Astrocyte (in vitro differentiated cells and primary cell): ENCODE results near the gene ZDHHC16. TPM values are rescaled to one million over a fixed set of nuclear protein-coding genes. Genes with fewer than 3 reads are reported as not detected.

Experiments
- DNase-seq: peaks from one replicate; pipeline ENCODE4 v3.0.0-alpha.2; 2010; ENCODE audit warnings: low read depth
- FAIRE-seq: peaks from 2 replicates; lab custom pipeline; 2011; peaks lifted over from hg19 to GRCh38; lab: Jason Lieb, UNC
- H2AFZ ChIP-seq: 2 replicates; pipeline ENCODE4 v1.6.0; 2012; ENCODE audit warnings: low read depth, low read length, inconsistent platforms
- H3K27ac ChIP-seq: 2 replicates; pipeline ENCODE4 v1.5.1; 2011; ENCODE audit warnings: low read depth, low read length, inconsistent platforms
- H3K27me3 ChIP-seq: 2 replicates; pipeline ENCODE4 v1.6.0; 2011; ENCODE audit warnings: low read length, inconsistent platforms; ENCODE audit not compliant: insufficient read depth
- H3K36me3 ChIP-seq: 2 replicates; pipeline ENCODE4 v1.5.1; 2011; ENCODE audit warnings: low read length, inconsistent platforms; ENCODE audit not compliant: insufficient read depth
- H3K4me1 ChIP-seq: 2 replicates; pipeline ENCODE4 v1.5.1; 2011; ENCODE audit warnings: low read length, inconsistent platforms; ENCODE audit not compliant: insufficient read depth
- H3K4me2 ChIP-seq: 2 replicates; pipeline ENCODE4 v1.6.0; 2012; ENCODE audit warnings: low read length, inconsistent platforms
- H3K4me3 ChIP-seq: 2 replicates; pipeline ENCODE4 v1.5.1; 2011; ENCODE audit warnings: low read depth, mild to moderate bottlenecking, low read length, inconsistent platforms; ENCODE audit not compliant: insufficient read depth
- H3K79me2 ChIP-seq: 2 replicates; pipeline ENCODE4 v1.6.0; 2012; ENCODE audit warnings: mild to moderate bottlenecking, low read length, inconsistent platforms; ENCODE audit not compliant: insufficient read depth
- H3K9ac ChIP-seq: 2 replicates; pipeline ENCODE4 v1.6.0; 2012; ENCODE audit warnings: mild to moderate bottlenecking, low read length, inconsistent platforms
- H3K9me3 ChIP-seq: 2 replicates; pipeline ENCODE4 v1.5.1; 2012; ENCODE audit warnings: low read depth, mild to moderate bottlenecking, low read length, inconsistent platforms; ENCODE audit not compliant: insufficient read depth
- H4K20me1 ChIP-seq: 2 replicates; pipeline ENCODE4 v1.6.0; 2012; ENCODE audit warnings: low read length, inconsistent platforms; ENCODE audit not compliant: insufficient read depth
- H3K27ac Mint-ChIP-seq: one replicate; pipeline ENCODE4 v1.8.0; 2021; ENCODE audit warnings: mild to moderate bottlenecking, mixed read lengths; ENCODE audit not compliant: unreplicated experiment
- H3K27me3 Mint-ChIP-seq: one replicate; pipeline ENCODE4 v1.8.0; 2021; ENCODE audit warnings: low read depth, mixed read lengths; ENCODE audit not compliant: unreplicated experiment
- H3K36me3 Mint-ChIP-seq: one replicate; pipeline ENCODE4 v1.8.0; 2021; ENCODE audit warnings: low read depth, mixed read lengths; ENCODE audit not compliant: unreplicated experiment
- H3K4me1 Mint-ChIP-seq: one replicate; pipeline ENCODE4 v1.8.0; 2021; ENCODE audit warnings: low read depth, mixed read lengths; ENCODE audit not compliant: unreplicated experiment
- H3K4me3 Mint-ChIP-seq: one replicate; pipeline ENCODE4 v1.8.0; 2021; ENCODE audit warnings: mild to moderate bottlenecking, moderate library complexity, mixed read lengths; ENCODE audit not compliant: unreplicated experiment
- H3K9me3 Mint-ChIP-seq: one replicate; pipeline ENCODE4 v1.8.0; 2021; ENCODE audit warnings: mild to moderate bottlenecking, mixed read lengths; ENCODE audit not compliant: unreplicated experiment
- EZH2 ChIP-seq: IDR thresholded peaks from 2 replicates; pipeline ENCODE4 v1.6.1; 2012; ENCODE audit warnings: mild to moderate bottlenecking, low read length, inconsistent platforms; ENCODE audit not compliant: insufficient read depth
- total RNA-seq: library from RNA; stranded (reverse); gene quantifications from 2 replicates; pipeline ENCODE4 v1.2.1, GENCODE V29; 2021
- TF ChIP-seq, protein P1 (sequence below): IDR thresholded peaks from 2 replicates; pipeline ENCODE4 v1.5.1; 2011; ENCODE audit warnings: low read depth, mild to moderate bottlenecking, inconsistent platforms, low read length, moderate library complexity; ENCODE audit not compliant: insufficient read depth

Gene ZDHHC16
- total RNA-seq, 1 donor from 2014 or later = 53.5 TPM

DNA sequence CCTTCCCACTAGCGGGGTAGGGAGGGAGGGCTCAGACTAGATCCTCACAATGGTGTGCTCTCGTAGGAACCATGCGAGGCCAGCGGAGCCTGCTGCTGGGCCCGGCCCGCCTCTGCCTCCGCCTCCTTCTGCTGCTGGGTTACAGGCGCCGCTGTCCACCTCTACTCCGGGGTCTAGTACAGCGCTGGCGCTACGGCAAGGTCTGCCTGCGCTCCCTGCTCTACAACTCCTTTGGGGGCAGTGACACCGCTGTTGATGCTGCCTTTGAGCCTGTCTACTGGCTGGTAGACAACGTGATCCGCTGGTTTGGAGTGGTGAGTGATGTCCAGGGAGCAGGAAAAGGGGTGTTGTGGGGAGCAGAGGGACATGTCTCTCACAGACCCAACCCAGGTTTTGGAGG, 5.6 kb downstream of the ZDHHC16 start:
- Histone ChIP-seq H3K27ac (no peak overlapping the region), H3K79me2 (peaks cover 75% of the 10 kb centered on the region), H4K20me1 (peaks cover 82% of the 10 kb centered on the region), H3K4me3 (no peak overlapping the region), H3K9me3 (no peaks in the 10 kb centered on the region), H3K4me2 (no peak overlapping the region), H3K4me1 (peaks cover 18% of the 10 kb centered on the region), H2AFZ (no peak overlapping the region), H3K27me3 (no peaks in the 10 kb centered on the region), H3K36me3 (peaks cover 27% of the 10 kb centered on the region), H3K9ac (no peak overlapping the region)
- H3K27me3 Mint-ChIP-seq = no peaks in the 10 kb centered on the region
- no peak overlapping the region for H3K27ac Mint-ChIP-seq
- H3K36me3 Mint-ChIP-seq = peaks cover 20% of the 10 kb centered on the region
- no peak for FAIRE-seq
- no peaks in the 10 kb centered on the region for H3K9me3 Mint-ChIP-seq
- TF ChIP-seq, protein P1, sequence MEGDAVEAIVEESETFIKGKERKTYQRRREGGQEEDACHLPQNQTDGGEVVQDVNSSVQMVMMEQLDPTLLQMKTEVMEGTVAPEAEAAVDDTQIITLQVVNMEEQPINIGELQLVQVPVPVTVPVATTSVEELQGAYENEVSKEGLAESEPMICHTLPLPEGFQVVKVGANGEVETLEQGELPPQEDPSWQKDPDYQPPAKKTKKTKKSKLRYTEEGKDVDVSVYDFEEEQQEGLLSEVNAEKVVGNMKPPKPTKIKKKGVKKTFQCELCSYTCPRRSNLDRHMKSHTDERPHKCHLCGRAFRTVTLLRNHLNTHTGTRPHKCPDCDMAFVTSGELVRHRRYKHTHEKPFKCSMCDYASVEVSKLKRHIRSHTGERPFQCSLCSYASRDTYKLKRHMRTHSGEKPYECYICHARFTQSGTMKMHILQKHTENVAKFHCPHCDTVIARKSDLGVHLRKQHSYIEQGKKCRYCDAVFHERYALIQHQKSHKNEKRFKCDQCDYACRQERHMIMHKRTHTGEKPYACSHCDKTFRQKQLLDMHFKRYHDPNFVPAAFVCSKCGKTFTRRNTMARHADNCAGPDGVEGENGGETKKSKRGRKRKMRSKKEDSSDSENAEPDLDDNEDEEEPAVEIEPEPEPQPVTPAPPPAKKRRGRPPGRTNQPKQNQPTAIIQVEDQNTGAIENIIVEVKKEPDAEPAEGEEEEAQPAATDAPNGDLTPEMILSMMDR = no peak
- TF ChIP-seq EZH2 = no peak
- no peak overlapping the region for H3K4me3 Mint-ChIP-seq
- peaks cover 42% of the 10 kb centered on the region for H3K4me1 Mint-ChIP-seq
- no peak for DNase-seq

GRCh38 chr10:97452352-97452751, 6.4 kb downstream of the ZDHHC16 start:
- no peak for TF ChIP-seq EZH2
- TF ChIP-seq, protein P1 = no peak
- no peak overlapping the region for H3K4me2 ChIP-seq
- H3K9me3 ChIP-seq = no peaks in the 10 kb centered on the region
- H3K79me2 ChIP-seq = peaks cover 71% of the 10 kb centered on the region
- H3K4me1 ChIP-seq = peaks cover 11% of the 10 kb centered on the region
- H3K4me3 ChIP-seq = no peak overlapping the region
- H2AFZ ChIP-seq = no peak overlapping the region
- no peaks in the 10 kb centered on the region for H3K9me3 Mint-ChIP-seq
- FAIRE-seq = no peak
- no peak for DNase-seq
- peaks cover 83% of the 10 kb centered on the region for H4K20me1 ChIP-seq
- H3K27ac ChIP-seq = no peak overlapping the region
- peaks cover 38% of the 10 kb centered on the region for H3K4me1 Mint-ChIP-seq
- no peak overlapping the region for H3K4me3 Mint-ChIP-seq
- H3K9ac ChIP-seq = no peak overlapping the region
- H3K27ac Mint-ChIP-seq = no peak overlapping the region
- H3K27me3 Mint-ChIP-seq = no peaks in the 10 kb centered on the region
- H3K36me3 Mint-ChIP-seq = peaks cover 23% of the 10 kb centered on the region
- no peaks in the 10 kb centered on the region for H3K27me3 ChIP-seq
- peaks cover 34% of the 10 kb centered on the region for H3K36me3 ChIP-seq

DNA sequence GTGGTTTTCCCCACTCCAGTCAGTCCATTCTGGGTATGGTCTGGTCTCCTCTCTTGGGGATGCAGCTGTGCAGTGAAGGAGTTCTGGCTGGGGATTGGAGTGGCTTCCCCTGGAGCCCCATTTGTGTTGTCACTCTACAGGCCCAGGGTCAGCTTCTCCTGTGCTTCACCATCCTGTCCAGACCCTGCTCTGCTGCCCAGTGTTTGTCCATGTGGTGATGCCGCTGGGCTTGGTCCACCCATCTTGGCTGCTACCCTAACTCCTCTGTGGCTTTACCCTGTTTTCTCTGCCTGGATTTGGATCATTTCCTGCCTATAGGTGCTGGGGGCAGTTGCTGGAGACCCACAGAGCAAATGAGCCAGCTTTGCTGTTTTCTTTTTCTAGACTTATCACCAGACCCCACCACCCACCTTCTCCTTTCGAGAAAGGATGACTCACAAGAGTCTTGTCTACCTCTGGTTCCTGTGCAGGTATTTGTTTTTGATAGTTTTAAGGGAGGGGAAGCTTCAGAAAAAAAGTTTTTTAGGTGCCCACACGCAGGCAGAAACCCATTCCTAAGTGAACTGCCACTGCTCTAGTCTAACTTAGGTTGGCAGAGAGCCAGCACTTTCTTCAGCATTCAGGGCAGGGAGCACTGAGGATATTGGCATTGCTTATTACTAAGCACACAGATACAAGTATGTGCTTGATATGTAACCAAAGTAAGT, 8.5 kb downstream of the ZDHHC16 start:
- H3K4me1 Mint-ChIP-seq = peaks cover 29% of the 10 kb centered on the region
- no peaks in the 10 kb centered on the region for H3K27me3 Mint-ChIP-seq
- TF ChIP-seq, protein P1 = no peak
- no peak for TF ChIP-seq EZH2
- peaks cover 29% of the 10 kb centered on the region for H3K36me3 Mint-ChIP-seq
- no peaks in the 10 kb centered on the region for H3K27me3 ChIP-seq
- peak overlapping the region; percentile 11 for H3K27ac Mint-ChIP-seq
- peaks cover 10% of the 10 kb centered on the region for H3K4me1 ChIP-seq
- H3K4me3 Mint-ChIP-seq = peak overlapping the region; percentile 60
- peaks cover 80% of the 10 kb centered on the region for H4K20me1 ChIP-seq
- peaks cover 52% of the 10 kb centered on the region for H3K36me3 ChIP-seq
- DNase-seq (no peak), FAIRE-seq (no peak)
- H3K9ac ChIP-seq = no peak overlapping the region
- no peaks in the 10 kb centered on the region for H3K9me3 Mint-ChIP-seq
- H3K9me3 ChIP-seq = no peaks in the 10 kb centered on the region
- H3K4me3 ChIP-seq = no peak overlapping the region
- H2AFZ ChIP-seq = no peak overlapping the region
- peak overlapping the region; percentile 2 for H3K4me2 ChIP-seq
- peaks cover 50% of the 10 kb centered on the region for H3K79me2 ChIP-seq
- H3K27ac ChIP-seq = no peak overlapping the region
